Measurements from ENCODE around the gene ABCC2.

DNA sequence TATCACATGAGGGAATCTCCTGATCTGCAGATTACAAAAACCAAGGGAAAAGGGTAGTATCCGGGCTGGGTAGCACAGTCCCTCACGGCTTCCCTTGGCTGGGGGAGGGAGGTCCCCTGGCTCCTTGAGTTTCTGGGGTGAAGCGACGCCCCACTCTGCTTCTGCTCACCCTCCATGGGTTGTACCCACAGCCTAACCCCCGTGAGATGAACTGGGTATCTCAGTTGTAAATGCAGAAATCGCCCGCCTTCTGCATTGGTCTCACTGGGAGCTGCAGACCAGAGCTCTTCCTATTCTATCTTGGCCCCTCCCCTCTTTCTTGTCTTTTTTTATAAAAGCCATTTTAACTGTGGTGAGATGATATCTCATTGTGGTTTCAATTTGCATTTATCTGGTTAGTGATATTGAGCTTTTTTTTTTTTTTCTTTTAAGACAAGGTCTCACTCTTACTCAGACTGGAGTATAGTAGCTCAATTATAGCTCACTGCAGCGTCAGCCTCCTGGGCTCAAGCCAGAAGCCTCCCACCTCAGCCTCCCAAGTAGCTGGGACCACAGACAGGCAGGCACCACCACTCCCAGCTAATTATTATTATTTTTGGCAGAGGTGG lies 87.8 kb downstream of the ABCC2 start:
- TF ChIP-seq, protein P1, sequence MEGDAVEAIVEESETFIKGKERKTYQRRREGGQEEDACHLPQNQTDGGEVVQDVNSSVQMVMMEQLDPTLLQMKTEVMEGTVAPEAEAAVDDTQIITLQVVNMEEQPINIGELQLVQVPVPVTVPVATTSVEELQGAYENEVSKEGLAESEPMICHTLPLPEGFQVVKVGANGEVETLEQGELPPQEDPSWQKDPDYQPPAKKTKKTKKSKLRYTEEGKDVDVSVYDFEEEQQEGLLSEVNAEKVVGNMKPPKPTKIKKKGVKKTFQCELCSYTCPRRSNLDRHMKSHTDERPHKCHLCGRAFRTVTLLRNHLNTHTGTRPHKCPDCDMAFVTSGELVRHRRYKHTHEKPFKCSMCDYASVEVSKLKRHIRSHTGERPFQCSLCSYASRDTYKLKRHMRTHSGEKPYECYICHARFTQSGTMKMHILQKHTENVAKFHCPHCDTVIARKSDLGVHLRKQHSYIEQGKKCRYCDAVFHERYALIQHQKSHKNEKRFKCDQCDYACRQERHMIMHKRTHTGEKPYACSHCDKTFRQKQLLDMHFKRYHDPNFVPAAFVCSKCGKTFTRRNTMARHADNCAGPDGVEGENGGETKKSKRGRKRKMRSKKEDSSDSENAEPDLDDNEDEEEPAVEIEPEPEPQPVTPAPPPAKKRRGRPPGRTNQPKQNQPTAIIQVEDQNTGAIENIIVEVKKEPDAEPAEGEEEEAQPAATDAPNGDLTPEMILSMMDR (conservative IDR thresholded peaks at IDR 0.05; ENCODE audit: low read depth, low read length): no peak
- no peak for TF ChIP-seq EZH2 (IDR thresholded peaks at IDR 0.05; ENCODE audit: borderline replicate concordance, low read depth, low read length, poor library complexity, severe bottlenecking)

All from A673 (cell line).